CD4-positive, alpha-beta T cell treated with Interleukin-10 for 1 hour (primary cell): Measurements from ENCODE around the gene KCNN1.
A peak's percentile ranks its signal among the peaks of the same experiment; 100 is the strongest.
"Not testable (repeated sequence)": the region's sequence is repeated elsewhere in the genome, so short reads cannot be mapped to it uniquely, and the experiment has no call there.

Source experiments
- DNase-seq: peaks from one replicate; pipeline ENCODE4 v3.0.0-alpha.2; 2020

Gene KCNN1

DNA sequence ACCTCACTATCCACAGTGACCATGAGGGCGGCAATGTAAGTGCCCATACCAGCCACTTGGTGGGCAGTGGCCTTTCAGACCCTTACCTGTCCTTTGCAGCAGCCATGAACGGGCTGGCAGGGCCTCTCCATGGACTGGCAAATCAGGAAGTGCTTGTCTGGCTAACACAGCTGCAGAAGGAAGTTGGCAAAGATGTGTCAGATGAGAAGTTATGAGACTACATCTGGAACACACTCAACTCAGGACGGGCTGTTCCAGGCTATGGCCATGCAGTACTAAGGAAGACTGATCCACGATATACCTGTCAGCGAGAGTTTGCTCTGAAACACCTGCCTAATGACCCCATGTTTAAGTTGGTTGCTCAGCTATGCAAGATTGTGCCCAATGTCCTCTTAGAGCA lies 64.5 kb downstream of the KCNN1 start:
- DNase-seq: not testable (repeated sequence)

DNA sequence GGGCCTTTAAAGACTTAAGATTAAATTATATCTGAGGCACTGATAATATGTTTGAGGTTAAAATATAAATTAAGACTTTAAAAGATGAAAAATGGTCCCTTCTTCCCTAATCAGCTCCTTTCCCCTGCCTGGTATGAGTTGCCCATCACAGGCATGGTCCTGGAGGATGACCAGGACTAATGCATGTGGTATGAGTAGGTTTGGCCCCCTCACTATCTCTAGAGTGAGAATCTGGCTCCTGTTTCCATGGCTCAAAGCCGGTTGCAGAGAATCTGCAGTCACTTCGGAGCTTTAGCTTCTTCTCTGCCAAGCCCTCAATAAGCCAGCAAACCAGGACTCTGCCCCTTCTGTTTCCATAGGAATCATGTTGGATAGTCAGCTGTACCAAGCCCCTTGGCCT lies 65.2 kb downstream of the KCNN1 start:
- DNase-seq: not testable (repeated sequence)

DNA sequence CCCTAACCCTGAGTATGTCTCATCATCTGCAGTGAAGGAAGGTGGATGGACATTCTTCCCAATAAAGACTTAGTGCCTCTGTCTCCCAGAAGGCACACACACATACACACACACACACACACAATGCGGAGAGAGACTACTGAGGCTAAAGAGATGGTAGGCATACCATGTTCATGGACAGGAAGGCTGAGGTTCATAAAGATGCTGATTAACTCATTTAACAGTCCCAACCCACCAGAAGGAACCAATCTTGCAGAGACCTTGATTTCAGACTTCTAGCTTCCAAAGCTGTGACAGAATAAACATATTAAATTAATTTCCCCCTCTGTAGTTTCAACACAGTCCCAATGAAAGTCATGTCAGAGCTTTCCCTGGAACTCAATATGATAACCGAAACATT lies 74.1 kb downstream of the KCNN1 start:
- no peak for DNase-seq

DNA sequence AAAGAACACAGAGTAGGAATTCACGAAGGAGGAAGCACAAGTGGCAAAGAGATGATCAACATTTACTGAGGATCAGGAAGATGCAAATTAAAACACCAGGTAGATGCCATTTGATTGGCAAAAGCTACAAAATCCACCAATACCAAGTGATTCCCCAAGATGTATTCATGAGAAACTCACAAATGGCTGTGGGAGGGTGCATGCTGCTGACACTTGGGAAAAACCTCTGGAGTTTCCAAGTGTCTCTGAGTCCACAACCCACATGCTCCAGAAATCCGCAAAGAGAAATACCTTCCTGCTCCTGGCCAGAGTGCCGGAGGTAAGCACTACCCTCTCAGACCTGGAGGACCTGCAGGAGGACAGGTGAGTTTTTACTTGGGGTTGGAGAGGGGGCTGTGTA lies 76.8 kb downstream of the KCNN1 start:
- DNase-seq: no peak

DNA sequence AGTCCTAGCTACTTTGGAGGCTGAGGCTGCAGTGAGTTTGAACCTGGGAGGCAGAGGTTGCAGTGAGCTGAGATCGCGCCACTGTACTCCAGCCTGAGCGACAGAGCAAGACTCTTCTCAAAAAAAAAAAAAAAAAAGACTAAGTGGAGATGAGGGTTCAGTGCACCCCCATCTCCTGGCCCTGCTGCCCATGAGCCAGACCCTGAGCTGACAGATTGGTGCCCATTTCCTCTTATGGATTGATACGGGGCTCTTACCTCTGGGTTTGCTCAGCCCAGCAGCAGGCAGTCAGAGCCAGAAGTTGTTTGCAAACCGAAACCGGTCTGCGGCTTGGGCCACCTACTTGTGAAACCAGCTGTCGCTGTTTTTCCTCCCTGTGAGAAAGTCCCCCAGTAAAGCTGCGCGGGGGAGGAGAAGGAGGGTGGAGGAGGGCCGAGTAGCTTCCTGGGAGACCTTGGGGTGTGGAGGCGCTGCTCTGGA lies 78.0 kb downstream of the KCNN1 start:
- DNase-seq: peak; percentile 86

DNA sequence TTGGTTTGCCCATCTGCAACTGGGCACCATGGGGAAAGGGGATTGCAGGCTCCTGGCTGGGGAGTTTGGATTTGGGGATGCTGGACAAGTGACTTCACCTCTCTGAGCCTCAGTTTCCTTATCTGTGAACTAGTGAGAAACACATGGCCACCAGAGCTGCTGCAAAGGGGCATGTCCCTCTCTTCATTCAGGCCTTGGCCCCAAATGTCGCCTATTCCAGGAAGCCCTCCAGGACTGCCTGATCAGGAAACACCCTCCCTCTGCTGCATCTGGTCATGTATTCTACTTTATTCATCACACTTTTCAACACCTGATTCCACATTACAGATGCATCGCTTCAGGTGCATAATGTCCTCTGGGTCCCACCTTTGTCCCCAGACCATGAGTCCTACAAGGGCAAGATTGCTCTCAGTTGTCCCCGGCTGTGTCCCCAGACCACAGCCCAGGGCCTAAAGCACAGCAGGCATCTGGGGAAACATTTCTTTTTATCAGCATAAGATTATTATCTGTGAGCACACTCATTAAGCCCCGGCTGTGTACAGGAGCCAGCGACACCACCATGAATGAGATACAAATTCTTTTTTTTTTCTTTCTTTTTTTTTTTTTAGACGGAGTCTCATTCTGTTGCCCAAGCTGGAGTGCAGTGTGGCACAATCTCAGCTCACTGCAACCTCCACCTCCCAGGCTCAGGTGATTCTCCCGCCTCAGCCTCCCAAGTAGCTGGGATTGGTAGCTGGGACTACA lies 78.6 kb downstream of the KCNN1 start:
- DNase-seq: no peak

DNA sequence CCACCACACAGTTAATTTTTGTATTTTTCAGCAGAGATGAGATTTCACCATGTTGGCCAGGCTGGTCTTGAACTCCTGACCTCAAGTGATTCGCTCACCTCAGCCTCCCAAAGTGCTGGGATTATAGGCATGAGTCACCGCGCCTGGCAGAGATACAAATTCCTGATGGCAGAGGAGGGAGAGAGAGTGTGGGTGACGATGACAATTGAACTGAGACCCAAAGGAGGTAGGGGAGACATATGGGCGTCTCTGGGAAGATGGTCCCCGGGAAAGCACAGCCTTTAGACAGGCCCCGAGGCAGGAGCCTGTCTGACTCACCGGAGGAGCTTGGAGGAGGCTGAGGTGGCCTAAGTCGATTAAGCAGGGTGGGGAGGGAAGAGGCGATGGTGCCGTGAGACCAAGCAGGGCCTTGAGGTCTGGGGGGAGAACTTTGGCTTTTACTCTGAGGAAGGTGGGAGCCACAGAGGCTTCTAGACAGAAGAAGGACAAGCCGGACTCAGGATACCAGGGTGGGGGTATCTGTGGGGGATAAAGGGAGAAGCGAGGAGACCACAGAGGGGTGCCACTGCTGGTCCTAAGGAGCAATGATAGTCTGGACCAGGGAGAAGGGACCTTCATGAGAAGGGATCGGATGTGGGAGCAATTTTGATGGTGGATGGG lies 79.3 kb downstream of the KCNN1 start:
- DNase-seq: no peak

DNA sequence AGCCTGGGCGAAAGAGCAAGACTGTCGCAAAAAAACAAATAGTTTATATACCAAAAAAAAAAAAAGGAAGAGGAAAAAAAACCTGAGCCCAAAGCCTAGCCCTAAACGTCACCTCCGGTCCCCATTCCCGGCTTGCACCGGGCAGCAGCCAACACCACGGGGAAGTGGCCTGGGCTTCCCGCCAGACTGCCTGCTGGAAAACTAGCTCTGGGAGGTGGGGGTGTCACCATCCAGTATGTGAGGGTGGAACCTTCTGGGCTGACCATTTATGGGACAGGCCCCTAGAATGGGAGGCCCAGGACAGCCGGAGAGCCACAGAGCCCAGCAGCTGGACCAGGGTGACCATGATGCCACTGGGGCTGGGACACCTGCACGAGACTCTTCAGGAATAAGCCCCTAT lies 82.5 kb downstream of the KCNN1 start:
- no peak for DNase-seq
